ENCODE results near the gene PADI3. TPM values are rescaled to one million over a fixed set of nuclear protein-coding genes. Genes with fewer than 3 reads are reported as not detected.

PADI3 gene
- total RNA-seq, 1 experiment from 2014 or later: 0.61 TPM

GRCh38 chr1:17304151-17304825 is 55.4 kb downstream of the PADI3 start (continued):
- no peak for TF ChIP-seq PRDM15 (CRISPR knock-in tag; IDR thresholded peaks at IDR 0.05)
- TF ChIP-seq HMGXB4 (CRISPR knock-in tag; IDR thresholded peaks at IDR 0.05): no peak
- no peak for TF ChIP-seq KAT7 (CRISPR knock-in tag; IDR thresholded peaks at IDR 0.05; ENCODE audit: borderline replicate concordance)
- TF ChIP-seq JAZF1 (CRISPR knock-in tag; IDR thresholded peaks at IDR 0.05): no peak

DNA sequence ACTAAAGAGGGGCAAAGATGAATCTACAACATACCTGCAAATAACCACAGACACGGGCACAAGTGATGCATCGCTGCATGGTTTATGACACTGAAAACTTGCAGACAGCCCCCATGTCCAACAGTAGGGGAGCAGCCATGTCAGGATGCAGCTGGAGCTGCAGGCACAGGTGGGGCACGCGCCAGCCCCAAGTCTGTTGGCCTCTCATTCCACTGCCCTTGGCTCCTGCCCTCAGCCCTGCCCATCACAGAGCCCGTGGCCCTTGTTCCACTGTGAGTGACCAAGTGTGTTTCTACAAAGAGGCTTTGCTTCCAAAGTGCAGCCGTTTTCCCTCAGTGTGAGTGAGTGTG is 55.9 kb downstream of the PADI3 start:
- DNase-seq (ENCODE audit: low spot score) (no peak), ATAC-seq (no peak)
- Mint-ChIP-seq H3K9me3 (peaks cover 16% of the 10 kb centered on the region), H3K27me3 (ENCODE audit: low read depth) (peaks cover 6% of the 10 kb centered on the region), H3K4me1 (peaks cover 22% of the 10 kb centered on the region), H3K4me3 (no peak overlapping the region), H3K36me3 (peaks cover 14% of the 10 kb centered on the region), H3K27ac (no peak overlapping the region)
- ChIA-PET CTCF (interaction anchor here (1.0 kb wide), 1 partner anchor 32 kb away, joined by 3 read pairs; no protein-coding TSS in a partner anchor), POLR2A (interaction anchor here (0.6 kb wide), 1 partner anchor 19 kb away, joined by 3 read pairs; no protein-coding TSS in a partner anchor)
- TF ChIP-seq ZNF232 (CRISPR knock-in tag; IDR thresholded peaks at IDR 0.05) (no peak), HMGXB4 (CRISPR knock-in tag; IDR thresholded peaks at IDR 0.05) (no peak), IRF1 (CRISPR knock-in tag; IDR thresholded peaks at IDR 0.05) (no peak), JAZF1 (CRISPR knock-in tag; IDR thresholded peaks at IDR 0.05) (no peak), JUN (CRISPR knock-in tag; IDR thresholded peaks at IDR 0.05) (no peak), ZNF671 (CRISPR knock-in tag; IDR thresholded peaks at IDR 0.05) (no peak), ERG (CRISPR knock-in tag; IDR thresholded peaks at IDR 0.05) (no peak), FOXP1 (CRISPR knock-in tag; IDR thresholded peaks at IDR 0.05; ENCODE audit: borderline replicate concordance) (no peak)
- TF ChIP-seq, protein P1, sequence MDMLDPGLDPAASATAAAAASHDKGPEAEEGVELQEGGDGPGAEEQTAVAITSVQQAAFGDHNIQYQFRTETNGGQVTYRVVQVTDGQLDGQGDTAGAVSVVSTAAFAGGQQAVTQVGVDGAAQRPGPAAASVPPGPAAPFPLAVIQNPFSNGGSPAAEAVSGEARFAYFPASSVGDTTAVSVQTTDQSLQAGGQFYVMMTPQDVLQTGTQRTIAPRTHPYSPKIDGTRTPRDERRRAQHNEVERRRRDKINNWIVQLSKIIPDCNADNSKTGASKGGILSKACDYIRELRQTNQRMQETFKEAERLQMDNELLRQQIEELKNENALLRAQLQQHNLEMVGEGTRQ (CRISPR knock-in tag; IDR thresholded peaks at IDR 0.05): no peak
- TF ChIP-seq, protein P2, sequence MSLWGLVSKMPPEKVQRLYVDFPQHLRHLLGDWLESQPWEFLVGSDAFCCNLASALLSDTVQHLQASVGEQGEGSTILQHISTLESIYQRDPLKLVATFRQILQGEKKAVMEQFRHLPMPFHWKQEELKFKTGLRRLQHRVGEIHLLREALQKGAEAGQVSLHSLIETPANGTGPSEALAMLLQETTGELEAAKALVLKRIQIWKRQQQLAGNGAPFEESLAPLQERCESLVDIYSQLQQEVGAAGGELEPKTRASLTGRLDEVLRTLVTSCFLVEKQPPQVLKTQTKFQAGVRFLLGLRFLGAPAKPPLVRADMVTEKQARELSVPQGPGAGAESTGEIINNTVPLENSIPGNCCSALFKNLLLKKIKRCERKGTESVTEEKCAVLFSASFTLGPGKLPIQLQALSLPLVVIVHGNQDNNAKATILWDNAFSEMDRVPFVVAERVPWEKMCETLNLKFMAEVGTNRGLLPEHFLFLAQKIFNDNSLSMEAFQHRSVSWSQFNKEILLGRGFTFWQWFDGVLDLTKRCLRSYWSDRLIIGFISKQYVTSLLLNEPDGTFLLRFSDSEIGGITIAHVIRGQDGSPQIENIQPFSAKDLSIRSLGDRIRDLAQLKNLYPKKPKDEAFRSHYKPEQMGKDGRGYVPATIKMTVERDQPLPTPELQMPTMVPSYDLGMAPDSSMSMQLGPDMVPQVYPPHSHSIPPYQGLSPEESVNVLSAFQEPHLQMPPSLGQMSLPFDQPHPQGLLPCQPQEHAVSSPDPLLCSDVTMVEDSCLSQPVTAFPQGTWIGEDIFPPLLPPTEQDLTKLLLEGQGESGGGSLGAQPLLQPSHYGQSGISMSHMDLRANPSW (CRISPR knock-in tag; conservative IDR thresholded peaks at IDR 0.05; ENCODE audit: low read depth): no peak
- TF ChIP-seq, protein P3, sequence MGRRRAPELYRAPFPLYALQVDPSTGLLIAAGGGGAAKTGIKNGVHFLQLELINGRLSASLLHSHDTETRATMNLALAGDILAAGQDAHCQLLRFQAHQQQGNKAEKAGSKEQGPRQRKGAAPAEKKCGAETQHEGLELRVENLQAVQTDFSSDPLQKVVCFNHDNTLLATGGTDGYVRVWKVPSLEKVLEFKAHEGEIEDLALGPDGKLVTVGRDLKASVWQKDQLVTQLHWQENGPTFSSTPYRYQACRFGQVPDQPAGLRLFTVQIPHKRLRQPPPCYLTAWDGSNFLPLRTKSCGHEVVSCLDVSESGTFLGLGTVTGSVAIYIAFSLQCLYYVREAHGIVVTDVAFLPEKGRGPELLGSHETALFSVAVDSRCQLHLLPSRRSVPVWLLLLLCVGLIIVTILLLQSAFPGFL (CRISPR knock-in tag; IDR thresholded peaks at IDR 0.05; ENCODE audit: borderline replicate concordance): no peak

Data from WTC11 (cell line).